Measurements from ENCODE around the gene ERP44. TPM values are rescaled to one million over a fixed set of nuclear protein-coding genes. Genes with fewer than 3 reads are reported as not detected.

The ERP44 gene
- total RNA-seq, 1 donor from 2014 or later: 13.5 TPM

DNA sequence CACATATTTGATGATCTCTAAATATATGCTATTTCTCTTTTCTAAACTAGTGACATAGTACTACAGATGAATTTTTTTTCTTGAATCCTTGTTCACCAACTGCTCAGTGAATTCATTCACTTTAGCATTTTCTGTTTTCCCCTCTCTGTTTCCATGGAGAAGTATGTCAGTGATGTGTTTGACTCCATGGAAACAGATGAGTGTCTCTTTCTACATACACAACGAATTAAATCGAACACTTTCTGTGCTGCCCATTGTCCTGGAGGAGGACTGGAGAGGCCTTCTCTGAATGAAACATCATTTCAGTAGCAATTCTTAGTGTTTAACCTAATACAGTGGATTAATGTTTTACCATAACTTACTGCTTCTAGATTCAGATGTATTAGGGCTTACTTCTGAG, 9.8 kb upstream of the ERP44 start:
- intact Hi-C loops (cut with DNase I): no loop called here
- H3K4me3 ChIP-seq: no peak overlapping the region
- H3K4me1 ChIP-seq: peaks cover 15% of the 10 kb centered on the region
- no peaks in the 10 kb centered on the region for H3K9me3 ChIP-seq
- H3K27ac ChIP-seq: no peak overlapping the region
- peaks cover 0 to 36% of the 10 kb centered on the region in 2 donors for H3K36me3 ChIP-seq
- no peaks in the 10 kb centered on the region for H3K27me3 ChIP-seq
- no peak for DNase-seq (ENCODE audit: extremely low spot score in 2 of 2)
- TF ChIP-seq, protein P1, sequence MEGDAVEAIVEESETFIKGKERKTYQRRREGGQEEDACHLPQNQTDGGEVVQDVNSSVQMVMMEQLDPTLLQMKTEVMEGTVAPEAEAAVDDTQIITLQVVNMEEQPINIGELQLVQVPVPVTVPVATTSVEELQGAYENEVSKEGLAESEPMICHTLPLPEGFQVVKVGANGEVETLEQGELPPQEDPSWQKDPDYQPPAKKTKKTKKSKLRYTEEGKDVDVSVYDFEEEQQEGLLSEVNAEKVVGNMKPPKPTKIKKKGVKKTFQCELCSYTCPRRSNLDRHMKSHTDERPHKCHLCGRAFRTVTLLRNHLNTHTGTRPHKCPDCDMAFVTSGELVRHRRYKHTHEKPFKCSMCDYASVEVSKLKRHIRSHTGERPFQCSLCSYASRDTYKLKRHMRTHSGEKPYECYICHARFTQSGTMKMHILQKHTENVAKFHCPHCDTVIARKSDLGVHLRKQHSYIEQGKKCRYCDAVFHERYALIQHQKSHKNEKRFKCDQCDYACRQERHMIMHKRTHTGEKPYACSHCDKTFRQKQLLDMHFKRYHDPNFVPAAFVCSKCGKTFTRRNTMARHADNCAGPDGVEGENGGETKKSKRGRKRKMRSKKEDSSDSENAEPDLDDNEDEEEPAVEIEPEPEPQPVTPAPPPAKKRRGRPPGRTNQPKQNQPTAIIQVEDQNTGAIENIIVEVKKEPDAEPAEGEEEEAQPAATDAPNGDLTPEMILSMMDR (IDR thresholded peaks at IDR 0.05): no peak
- TF ChIP-seq POLR2A (IDR thresholded peaks at IDR 0.05) (no peak), POLR2AphosphoS5 (IDR thresholded peaks at IDR 0.05; ENCODE audit: insufficient read depth in 1 of 2, low read depth in 1 of 2) (no peak)

DNA sequence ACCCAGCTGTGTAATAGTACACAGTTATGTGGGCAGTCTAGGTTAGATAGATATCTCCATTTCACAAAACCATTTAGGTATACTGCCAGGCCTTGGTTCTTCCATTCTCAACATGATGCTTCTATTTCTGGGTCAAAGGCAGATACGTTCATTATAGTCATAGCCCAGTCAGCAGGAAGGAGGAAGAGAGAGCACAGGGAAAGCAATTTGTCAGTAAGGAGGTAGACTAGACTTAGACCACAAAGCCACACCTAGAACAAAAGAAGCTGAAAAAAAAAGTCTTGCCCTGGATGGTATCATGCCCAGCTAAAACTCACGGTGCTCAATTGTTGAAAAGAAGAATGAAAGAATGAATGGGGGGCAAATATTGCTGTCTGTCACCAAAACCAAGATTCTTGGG, 7.8 kb upstream of the ERP44 start:
- H3K36me3 ChIP-seq: peaks cover 0 to 39% of the 10 kb centered on the region in 2 donors
- TF ChIP-seq POLR2AphosphoS5 (IDR thresholded peaks at IDR 0.05; ENCODE audit: insufficient read depth in 1 of 2, low read depth in 1 of 2): no peak
- TF ChIP-seq, protein P1 (IDR thresholded peaks at IDR 0.05): no peak
- TF ChIP-seq POLR2A (IDR thresholded peaks at IDR 0.05): no peak
- intact Hi-C loops (cut with DNase I): no loop called here

DNA sequence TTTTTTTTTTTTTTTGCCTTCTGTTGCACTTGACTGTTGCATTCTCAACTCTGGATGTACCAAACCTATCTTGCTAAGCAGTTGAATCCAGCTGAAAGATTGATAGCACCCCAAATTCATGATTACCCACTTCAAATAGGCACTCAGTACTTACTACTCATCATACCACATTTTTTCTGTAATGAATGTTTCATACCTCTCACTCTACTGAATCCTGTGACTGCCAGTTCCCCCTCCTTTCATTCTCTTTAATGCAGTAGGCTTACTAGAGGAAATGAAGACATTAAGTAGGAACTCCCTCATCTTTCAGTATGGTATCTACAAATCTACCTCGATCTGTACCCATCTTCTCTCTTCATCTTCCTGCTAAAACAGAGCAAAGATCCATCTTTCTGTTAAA, 7.1 kb upstream of the ERP44 start:
- peaks cover 0 to 43% of the 10 kb centered on the region in 2 donors for H3K36me3 ChIP-seq
- no peaks in the 10 kb centered on the region for H3K27me3 ChIP-seq
- no peak overlapping the region for H3K27ac ChIP-seq
- H3K4me3 ChIP-seq: no peak overlapping the region
- TF ChIP-seq POLR2AphosphoS5 (IDR thresholded peaks at IDR 0.05; ENCODE audit: insufficient read depth in 1 of 2, low read depth in 1 of 2) (no peak), POLR2A (IDR thresholded peaks at IDR 0.05) (no peak)
- TF ChIP-seq, protein P1 (IDR thresholded peaks at IDR 0.05): no peak
- H3K9me3 ChIP-seq: no peaks in the 10 kb centered on the region
- peaks cover 6% of the 10 kb centered on the region for H3K4me1 ChIP-seq
- no peak for DNase-seq (ENCODE audit: extremely low spot score in 2 of 2)
- intact Hi-C loops (cut with DNase I): no loop called here

More for the DNA sequence above, 7.8 kb upstream of the ERP44 start:
- no peaks in the 10 kb centered on the region for H3K27me3 ChIP-seq
- H3K4me3 ChIP-seq: no peak overlapping the region
- no peaks in the 10 kb centered on the region for H3K9me3 ChIP-seq
- H3K4me1 ChIP-seq: peaks cover 13% of the 10 kb centered on the region
- no peak overlapping the region for H3K27ac ChIP-seq
- no peak for DNase-seq (ENCODE audit: extremely low spot score in 2 of 2)

DNA sequence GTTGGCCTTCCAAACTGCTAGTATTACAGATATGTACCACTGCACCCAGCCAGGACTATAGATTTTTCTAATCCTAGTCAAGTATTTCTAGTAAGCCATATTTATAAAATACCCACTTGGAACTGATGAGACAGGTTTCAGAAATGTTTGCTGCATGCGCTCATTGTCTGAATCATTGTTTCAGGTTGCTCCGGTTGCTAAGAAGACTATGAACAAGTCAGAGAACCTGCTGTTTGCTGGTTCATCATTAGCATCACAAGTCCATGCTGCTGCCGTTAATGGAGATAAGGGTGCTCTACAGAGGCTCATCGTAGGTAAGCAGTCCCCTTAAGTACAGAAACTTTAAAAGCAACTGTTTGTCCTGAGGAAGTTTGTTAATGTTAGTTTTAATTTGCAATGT, 5.5 kb upstream of the ERP44 start:
- H3K36me3 ChIP-seq: peaks cover 0 to 43% of the 10 kb centered on the region in 2 donors
- no peak overlapping the region for H3K4me3 ChIP-seq
- DNase-seq (ENCODE audit: extremely low spot score in 2 of 2): no peak
- H3K27ac ChIP-seq: no peak overlapping the region
- H3K4me1 ChIP-seq: peaks cover 8% of the 10 kb centered on the region
- no peaks in the 10 kb centered on the region for H3K27me3 ChIP-seq
- H3K9me3 ChIP-seq: no peaks in the 10 kb centered on the region
- no peak for TF ChIP-seq POLR2AphosphoS5 (IDR thresholded peaks at IDR 0.05; ENCODE audit: insufficient read depth in 1 of 2, low read depth in 1 of 2)
- TF ChIP-seq POLR2A (IDR thresholded peaks at IDR 0.05): no peak
- TF ChIP-seq, protein P1 (IDR thresholded peaks at IDR 0.05): no peak
- intact Hi-C loops (cut with DNase I): no loop called here

DNA sequence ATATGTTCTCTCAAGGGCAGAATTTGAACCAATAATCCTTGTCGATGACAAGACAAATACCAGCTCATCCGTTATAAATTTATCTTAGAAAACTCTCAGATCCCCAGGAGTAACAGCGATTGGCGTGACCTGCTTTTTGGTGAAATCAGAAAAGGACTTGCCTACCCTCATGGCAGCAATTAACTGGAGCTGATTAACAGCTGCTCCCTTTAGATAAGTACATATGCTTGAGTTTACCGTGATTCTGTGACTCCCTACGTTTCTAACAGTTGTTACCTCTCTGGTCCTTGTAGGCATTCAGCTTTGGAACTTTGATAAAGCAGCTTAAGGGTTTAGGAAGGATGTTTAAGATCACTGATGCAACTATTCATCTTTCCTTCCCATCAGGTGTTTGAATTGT, 2.8 kb upstream of the ERP44 start:
- H3K27ac ChIP-seq: no peak overlapping the region
- peaks cover 25% of the 10 kb centered on the region for H3K4me1 ChIP-seq
- H3K9me3 ChIP-seq: no peaks in the 10 kb centered on the region
- no peak for DNase-seq (ENCODE audit: extremely low spot score in 2 of 2)
- H3K36me3 ChIP-seq: peaks cover 0 to 31% of the 10 kb centered on the region in 2 donors
- H3K4me3 ChIP-seq: no peak overlapping the region
- no peaks in the 10 kb centered on the region for H3K27me3 ChIP-seq
- no peak for TF ChIP-seq POLR2A (IDR thresholded peaks at IDR 0.05)
- TF ChIP-seq POLR2AphosphoS5 (IDR thresholded peaks at IDR 0.05; ENCODE audit: insufficient read depth in 1 of 2, low read depth in 1 of 2): no peak
- intact Hi-C loops (cut with DNase I): no loop called here

All from vagina (tissue), 2 donors.